AG09309 (cell line): ENCODE measurements around the gene SPART.

ENCODE experiments used
- DNase-seq: peaks from one replicate; pipeline ENCODE4 v3.0.0-alpha.2; 2010; ENCODE audit warnings: low read depth
- H3K4me3 ChIP-seq: 2 replicates; pipeline ENCODE4 v1.5.1; 2011; ENCODE audit warnings: mild to moderate bottlenecking, low read depth, low read length, moderate library complexity; ENCODE audit not compliant: control insufficient read depth
- CTCF ChIP-seq: IDR thresholded peaks from 2 replicates; pipeline ENCODE4 v1.5.1; 2011; ENCODE audit warnings: mild to moderate bottlenecking, low read depth, low read length, inconsistent platforms; ENCODE audit not compliant: insufficient read depth, control insufficient read depth; ENCODE audit errors: missing control alignments

The SPART gene

GRCh38 chr13:36259361-36260137 lies 86.6 kb downstream of the SPART start:
- no peak overlapping the region for H3K4me3 ChIP-seq
- DNase-seq: no peak
- TF ChIP-seq CTCF: no peak

GRCh38 chr13:36258831-36259230 lies 87.4 kb downstream of the SPART start:
- DNase-seq: no peak
- no peak overlapping the region for H3K4me3 ChIP-seq
- no peak for TF ChIP-seq CTCF
